ENCODE measurements around the gene UTS2.

GRCh38 chr1:7810395-7810794, 42.5 kb downstream of the UTS2 start:
- TF ChIP-seq, protein P1, sequence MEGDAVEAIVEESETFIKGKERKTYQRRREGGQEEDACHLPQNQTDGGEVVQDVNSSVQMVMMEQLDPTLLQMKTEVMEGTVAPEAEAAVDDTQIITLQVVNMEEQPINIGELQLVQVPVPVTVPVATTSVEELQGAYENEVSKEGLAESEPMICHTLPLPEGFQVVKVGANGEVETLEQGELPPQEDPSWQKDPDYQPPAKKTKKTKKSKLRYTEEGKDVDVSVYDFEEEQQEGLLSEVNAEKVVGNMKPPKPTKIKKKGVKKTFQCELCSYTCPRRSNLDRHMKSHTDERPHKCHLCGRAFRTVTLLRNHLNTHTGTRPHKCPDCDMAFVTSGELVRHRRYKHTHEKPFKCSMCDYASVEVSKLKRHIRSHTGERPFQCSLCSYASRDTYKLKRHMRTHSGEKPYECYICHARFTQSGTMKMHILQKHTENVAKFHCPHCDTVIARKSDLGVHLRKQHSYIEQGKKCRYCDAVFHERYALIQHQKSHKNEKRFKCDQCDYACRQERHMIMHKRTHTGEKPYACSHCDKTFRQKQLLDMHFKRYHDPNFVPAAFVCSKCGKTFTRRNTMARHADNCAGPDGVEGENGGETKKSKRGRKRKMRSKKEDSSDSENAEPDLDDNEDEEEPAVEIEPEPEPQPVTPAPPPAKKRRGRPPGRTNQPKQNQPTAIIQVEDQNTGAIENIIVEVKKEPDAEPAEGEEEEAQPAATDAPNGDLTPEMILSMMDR (IDR thresholded peaks at IDR 0.05; ENCODE audit: insufficient read depth, low read length, poor library complexity, severe bottlenecking), result no peak
- no peak for TF ChIP-seq EZH2phosphoT487 (conservative IDR thresholded peaks at IDR 0.05; ENCODE audit: low read length)
